ENCODE results near the gene NIP7.

GRCh38 chr16:69344171-69344570, 4.6 kb downstream of the NIP7 start:
- TF ChIP-seq MAX (IDR thresholded peaks at IDR 0.05; ENCODE audit: insufficient read depth, insufficient read length) (no peak), CTCF (IDR thresholded peaks at IDR 0.05; ENCODE audit: extremely low read depth in 1 of 2, insufficient read depth in 1 of 2, low read depth in 1 of 2, low read length in 2 of 2) (no peak), FOS (IDR thresholded peaks at IDR 0.05; ENCODE audit: borderline replicate concordance, insufficient read depth, low read length) (no peak), POLR2A (IDR thresholded peaks at IDR 0.05; ENCODE audit: low read depth, low read length) (no peak), POLR2AphosphoS5 (IDR thresholded peaks at IDR 0.05; ENCODE audit: insufficient read depth, low read depth, low read length) (no peak), MYC (IDR thresholded peaks at IDR 0.05; ENCODE audit: low read depth, low read length) (no peak), EZH2 (IDR thresholded peaks at IDR 0.05; ENCODE audit: borderline replicate concordance, low read depth, low read length, severe bottlenecking) (no peak), JUN (IDR thresholded peaks at IDR 0.05; ENCODE audit: borderline replicate concordance, insufficient read depth, insufficient read length, low read depth) (no peak), GATA2 (IDR thresholded peaks at IDR 0.05; ENCODE audit: insufficient read depth, insufficient read length, low read depth, low read length) (no peak)
